IMR-90 (cell line): ENCODE data around the gene GSG1L.

Experiments used
- POLR2A ChIP-seq: IDR thresholded peaks from 2 replicates; pipeline ENCODE4 v1.6.1; 2012; ENCODE audit warnings: mild to moderate bottlenecking, low read depth, low read length
- RAD21 ChIP-seq: IDR thresholded peaks from 2 replicates; pipeline ENCODE4 v1.6.1; 2012; ENCODE audit warnings: low read length, improper control_type of control experiment
- TF ChIP-seq, protein P1 (sequence below): conservative IDR thresholded peaks from 2 replicates; pipeline ENCODE4 v1.5.1; 2012; ENCODE audit warnings: mild to moderate bottlenecking, low read depth, low read length, improper control_type of control experiment

DNA sequence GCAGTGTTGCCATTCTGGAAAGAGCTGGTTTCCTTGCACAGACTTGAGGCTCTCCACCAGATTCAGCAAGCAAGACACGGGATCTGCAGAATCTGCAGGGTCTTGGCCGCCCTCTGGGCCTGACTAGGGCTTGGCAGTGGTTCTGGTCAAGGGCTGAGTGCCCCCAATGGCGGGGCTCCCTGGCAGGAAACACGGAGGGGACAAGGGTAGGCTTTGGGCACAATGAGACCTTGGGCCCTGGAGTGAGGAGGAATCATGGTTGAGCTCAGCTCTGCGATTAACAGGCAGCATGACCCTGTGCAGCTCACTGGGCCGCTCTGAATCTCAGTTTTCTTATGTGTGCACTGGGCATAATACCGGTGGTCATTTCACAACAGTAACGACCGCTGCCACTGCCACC, 249.9 kb downstream of the GSG1L start:
- TF ChIP-seq, protein P1, sequence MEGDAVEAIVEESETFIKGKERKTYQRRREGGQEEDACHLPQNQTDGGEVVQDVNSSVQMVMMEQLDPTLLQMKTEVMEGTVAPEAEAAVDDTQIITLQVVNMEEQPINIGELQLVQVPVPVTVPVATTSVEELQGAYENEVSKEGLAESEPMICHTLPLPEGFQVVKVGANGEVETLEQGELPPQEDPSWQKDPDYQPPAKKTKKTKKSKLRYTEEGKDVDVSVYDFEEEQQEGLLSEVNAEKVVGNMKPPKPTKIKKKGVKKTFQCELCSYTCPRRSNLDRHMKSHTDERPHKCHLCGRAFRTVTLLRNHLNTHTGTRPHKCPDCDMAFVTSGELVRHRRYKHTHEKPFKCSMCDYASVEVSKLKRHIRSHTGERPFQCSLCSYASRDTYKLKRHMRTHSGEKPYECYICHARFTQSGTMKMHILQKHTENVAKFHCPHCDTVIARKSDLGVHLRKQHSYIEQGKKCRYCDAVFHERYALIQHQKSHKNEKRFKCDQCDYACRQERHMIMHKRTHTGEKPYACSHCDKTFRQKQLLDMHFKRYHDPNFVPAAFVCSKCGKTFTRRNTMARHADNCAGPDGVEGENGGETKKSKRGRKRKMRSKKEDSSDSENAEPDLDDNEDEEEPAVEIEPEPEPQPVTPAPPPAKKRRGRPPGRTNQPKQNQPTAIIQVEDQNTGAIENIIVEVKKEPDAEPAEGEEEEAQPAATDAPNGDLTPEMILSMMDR = no peak
- TF ChIP-seq POLR2A (no peak), RAD21 (no peak)
